HepG2 (cell line): ENCODE data around the gene YWHAH. TPM values are rescaled to one million over a fixed set of nuclear protein-coding genes. Genes with fewer than 3 reads are reported as not detected.

Source experiments
- ATAC-seq: fragments of 200-7000 bp; cut with Tn5 transposase; 3 replicates; pipeline ENCODE4 v1.9.1; 2020; ENCODE audit warnings: mild to moderate bottlenecking, moderate library complexity
- BruUV-seq: library from RNA; stranded (reverse); fragments of 400-500 nt; replicated peaks from 2 replicates; lab custom pipeline; 2021; lab: Mats Ljungman, UMichigan
- CTCF ChIA-PET: fragments of 300-600 bp; formaldehyde crosslinking; extraction: SDS; loops from one replicate; lab custom pipeline; 2021; ENCODE audit warnings: low total read pairs, inconsistent platforms, low intra/inter-chr PET ratio; lab: Yijun Ruan, JAX
- POLR2A ChIA-PET: fragments of 350-600 bp; sonication (Branson Sonifier 250); formaldehyde crosslinking; loops from one replicate; lab custom pipeline; 2020; ENCODE audit warnings: antibody characterized with exemption, inconsistent platforms; lab: Yijun Ruan, JAX
- DNase-seq: peaks from one replicate; pipeline ENCODE4 v3.0.0-alpha.2; 2015; ENCODE audit warnings: low spot score
- FAIRE-seq: peaks from 3 replicates; lab custom pipeline; 2011; peaks lifted over from hg19 to GRCh38; lab: Jason Lieb, UNC
- H2AFZ ChIP-seq: one replicate; pipeline ENCODE4 v1.6.1; 2011; ENCODE audit warnings: low read length, inconsistent platforms
- H3K27ac ChIP-seq: fragments of 300-600 bp; 3 replicates; pipeline ENCODE4 v1.8.0; 2011; ENCODE audit warnings: mixed run types, mild to moderate bottlenecking, mixed read lengths, low read length, inconsistent platforms; ENCODE audit not compliant: insufficient read depth; ENCODE audit errors: extremely low read length
- H3K27me3 ChIP-seq, 2 experiments: fragments of 200-600 bp in 1 of 2; 2 replicates in 1 of 2; 3 replicates in 1 of 2; pipeline versions ENCODE4 v1.6.0 to v1.8.0; 2011; ENCODE audit warnings: low read length in 2 of 2, mild to moderate bottlenecking in 2 of 2, moderate library complexity in 2 of 2, inconsistent platforms in 1 of 2; ENCODE audit not compliant: insufficient read depth in 2 of 2, control insufficient read depth in 1 of 2
- H3K36me3 ChIP-seq, 2 experiments: fragments of 200-600 bp in 1 of 2; replicated peaks in 1 of 2; 2 replicates in 1 of 2; 3 replicates in 1 of 2; pipeline versions ENCODE4 v1.5.1 to v1.8.0; 2011; ENCODE audit warnings: low read length in 2 of 2, inconsistent platforms in 1 of 2; ENCODE audit not compliant: insufficient read depth in 2 of 2, control insufficient read depth in 1 of 2
- H3K4me1 ChIP-seq: 2 replicates; pipeline ENCODE4 v1.5.1; 2012; ENCODE audit warnings: low read length, inconsistent platforms; ENCODE audit not compliant: insufficient read depth
- H3K4me2 ChIP-seq: 2 replicates; pipeline ENCODE4 v1.6.0; 2011; ENCODE audit warnings: low read depth, low read length, inconsistent platforms
- H3K4me3 ChIP-seq, 3 experiments: fragments of 200-600 bp in 1 of 3; sonication (generic), shearing (Covaris generic) in 1 of 3; replicated peaks in 1 of 3; 2 replicates each; pipeline ENCODE4 v1.5.1; 2011 to 2016; ENCODE audit warnings: low read length in 3 of 3, inconsistent platforms in 2 of 3, low read depth in 2 of 3, mild to moderate bottlenecking in 2 of 3, control low read depth in 1 of 3, mixed read lengths in 1 of 3; ENCODE audit not compliant: insufficient read depth in 1 of 3
- H3K79me2 ChIP-seq: one replicate; pipeline ENCODE4 v1.6.1; 2011; ENCODE audit warnings: low read length, inconsistent platforms; ENCODE audit not compliant: insufficient read depth
- H3K9ac ChIP-seq: 2 replicates; pipeline ENCODE4 v1.6.0; 2011; ENCODE audit warnings: mild to moderate bottlenecking, low read depth, low read length, inconsistent platforms; ENCODE audit not compliant: insufficient read depth
- H3K9me3 ChIP-seq: 2 replicates; pipeline ENCODE4 v1.5.1; 2012; ENCODE audit warnings: mild to moderate bottlenecking, low read length
- H4K20me1 ChIP-seq: 2 replicates; pipeline ENCODE4 v1.6.0; 2011; ENCODE audit warnings: inconsistent platforms, mild to moderate bottlenecking, low read length, moderate library complexity; ENCODE audit not compliant: insufficient read depth
- MLLT10 ChIP-seq: sonication (generic); formaldehyde crosslinking; IDR thresholded peaks from 2 replicates; pipeline ENCODE4 v1.4.0; 2020; ENCODE audit warnings: missing genetic modification reagents
- ZBTB1 ChIP-seq: sonication (generic); formaldehyde crosslinking; IDR thresholded peaks from 2 replicates; pipeline ENCODE4 v1.4.0; 2020; ENCODE audit warnings: missing genetic modification reagents, borderline replicate concordance
- WGBS: methylation state at CpG from one replicate; pipeline ENCODE4 v1.1.6; 2017; ENCODE audit warnings: low lambda C conversion rate; 5-methylcytosine and 5-hydroxymethylcytosine counted together
- in situ Hi-C: cut with HindIII; loops from 2 replicates; pipeline ENCODE4 v1.10.0; 2017; ENCODE audit warnings: low pct_unique_long_range_greater_than_20kb; ENCODE audit not compliant: extremely low pct_ligation_motif_present
- intact Hi-C: fragments of 100-400 bp; cut with micrococcal nuclease; formaldehyde crosslinking; loops from one replicate; pipeline ENCODE4 v1.10.0; 2022; ENCODE audit not compliant: unreplicated experiment
- polyA plus RNA-seq, 8 experiments: library from polyadenylated mRNA; depleted of rRNA in 3 of 8; stranded (reverse) in 7 of 8; unstranded in 1 of 8; fragments of >200 nt; fragmentation: Illumina TruSeq in 4 of 8; extraction: Trizol in 4 of 8; gene quantifications; 2 replicates each; pipeline versions ENCODE4 v1.2.1 to v1.2.3, GENCODE V29; 2011 to 2016; ENCODE audit warnings: low read depth in 4 of 8, missing spikeins in 1 of 8, mixed read lengths in 1 of 8; ENCODE audit not compliant: insufficient read depth in 1 of 8
- total RNA-seq, 5 experiments: library from RNA; depleted of rRNA; stranded (reverse); fragments of >200 nt; fragmentation: Illumina TruSeq; extraction: Trizol; gene quantifications; 2 replicates each; pipeline ENCODE4 v1.2.3, GENCODE V29; 2016; ENCODE audit warnings: low read depth in 1 of 5
- TF ChIP-seq, protein P1 (sequence below): sonication (generic); formaldehyde crosslinking; IDR thresholded peaks from 2 replicates; pipeline ENCODE4 v1.4.0; 2020; ENCODE audit warnings: missing genetic modification reagents

Gene YWHAH
- total and polyA plus RNA-seq, 2 of the 13 experiments (the other 11 are each of a cell fraction or from before 2014, with no cell fraction given) = 35.6 to 92.7 TPM

DNA sequence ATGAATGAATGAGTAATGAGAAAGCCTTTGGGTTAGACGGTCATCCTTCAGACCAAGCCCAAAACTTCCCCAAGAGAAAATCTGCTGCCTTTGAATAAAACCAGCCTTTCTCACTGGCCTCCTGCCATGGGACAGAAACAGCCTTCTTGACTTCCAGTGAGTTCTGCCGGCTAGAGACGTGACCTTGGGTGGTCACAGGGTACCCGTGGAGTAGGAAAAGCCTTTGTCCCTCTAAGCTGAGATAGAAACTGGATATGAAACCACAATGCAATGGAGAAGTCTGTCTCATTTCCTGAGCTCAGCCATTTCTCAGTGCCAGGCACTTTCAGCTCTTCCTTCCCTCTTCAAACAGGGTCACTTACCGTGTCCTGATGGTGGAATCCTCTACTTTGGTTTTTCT lies 21.2 kb upstream of the YWHAH start:
- no peak overlapping the region for H3K27ac ChIP-seq
- H3K9ac ChIP-seq = no peak overlapping the region; the same call in 1 of the 2 replicates
- BruUV-seq = no TSS peak
- H2AFZ ChIP-seq = no peak overlapping the region
- H3K4me1 ChIP-seq = peaks cover 46% of the 10 kb centered on the region
- peak overlapping the region; percentile 38 for H3K4me2 ChIP-seq
- ChIA-PET CTCF (no interaction called here), POLR2A (no interaction called here)
- DNase-seq (no peak), FAIRE-seq (no peak), ATAC-seq (no peak)
- no peak for TF ChIP-seq MLLT10 (CRISPR knock-in tag)
- in situ Hi-C loops (no loop called here), intact Hi-C loops (no loop called here)
- no peaks in the 10 kb centered on the region for H4K20me1 ChIP-seq
- no peak overlapping the region for H3K4me3 ChIP-seq
- WGBS = 7% methylated on average over 5 of the region's 5 CpGs
- no peaks in the 10 kb centered on the region for H3K79me2 ChIP-seq
- H3K36me3 ChIP-seq = no peaks in the 10 kb centered on the region
- no peaks in the 10 kb centered on the region; a peak in 1 of 5 replicates for H3K27me3 ChIP-seq
- H3K9me3 ChIP-seq = no peaks in the 10 kb centered on the region

DNA sequence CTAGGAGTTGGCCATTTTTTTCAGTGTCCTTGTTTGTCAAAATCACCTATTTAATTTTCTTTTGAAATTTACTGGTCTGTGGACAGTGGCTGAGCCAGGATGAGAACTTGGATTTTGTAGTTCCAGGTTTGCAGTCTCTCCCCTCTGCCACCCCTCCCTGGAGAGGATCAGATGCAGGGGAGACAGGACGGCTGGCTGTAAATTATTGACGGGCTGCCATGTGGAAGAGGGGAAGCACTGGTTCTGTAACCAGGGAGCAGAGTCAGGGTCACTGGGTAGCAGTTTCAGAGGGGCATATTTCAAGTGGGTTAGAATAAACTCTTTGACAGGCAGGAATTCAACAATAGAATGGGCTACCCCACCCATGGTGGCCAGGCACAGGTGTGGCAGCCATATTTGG lies 20.6 kb upstream of the YWHAH start:
- ChIA-PET POLR2A (no interaction called here), CTCF (no interaction called here)
- in situ Hi-C loops (no loop called here), intact Hi-C loops (no loop called here)
- ATAC-seq = peak; percentile 69
- H3K27ac ChIP-seq = no peak overlapping the region
- no peak for TF ChIP-seq ZBTB1
- TF ChIP-seq, protein P1, sequence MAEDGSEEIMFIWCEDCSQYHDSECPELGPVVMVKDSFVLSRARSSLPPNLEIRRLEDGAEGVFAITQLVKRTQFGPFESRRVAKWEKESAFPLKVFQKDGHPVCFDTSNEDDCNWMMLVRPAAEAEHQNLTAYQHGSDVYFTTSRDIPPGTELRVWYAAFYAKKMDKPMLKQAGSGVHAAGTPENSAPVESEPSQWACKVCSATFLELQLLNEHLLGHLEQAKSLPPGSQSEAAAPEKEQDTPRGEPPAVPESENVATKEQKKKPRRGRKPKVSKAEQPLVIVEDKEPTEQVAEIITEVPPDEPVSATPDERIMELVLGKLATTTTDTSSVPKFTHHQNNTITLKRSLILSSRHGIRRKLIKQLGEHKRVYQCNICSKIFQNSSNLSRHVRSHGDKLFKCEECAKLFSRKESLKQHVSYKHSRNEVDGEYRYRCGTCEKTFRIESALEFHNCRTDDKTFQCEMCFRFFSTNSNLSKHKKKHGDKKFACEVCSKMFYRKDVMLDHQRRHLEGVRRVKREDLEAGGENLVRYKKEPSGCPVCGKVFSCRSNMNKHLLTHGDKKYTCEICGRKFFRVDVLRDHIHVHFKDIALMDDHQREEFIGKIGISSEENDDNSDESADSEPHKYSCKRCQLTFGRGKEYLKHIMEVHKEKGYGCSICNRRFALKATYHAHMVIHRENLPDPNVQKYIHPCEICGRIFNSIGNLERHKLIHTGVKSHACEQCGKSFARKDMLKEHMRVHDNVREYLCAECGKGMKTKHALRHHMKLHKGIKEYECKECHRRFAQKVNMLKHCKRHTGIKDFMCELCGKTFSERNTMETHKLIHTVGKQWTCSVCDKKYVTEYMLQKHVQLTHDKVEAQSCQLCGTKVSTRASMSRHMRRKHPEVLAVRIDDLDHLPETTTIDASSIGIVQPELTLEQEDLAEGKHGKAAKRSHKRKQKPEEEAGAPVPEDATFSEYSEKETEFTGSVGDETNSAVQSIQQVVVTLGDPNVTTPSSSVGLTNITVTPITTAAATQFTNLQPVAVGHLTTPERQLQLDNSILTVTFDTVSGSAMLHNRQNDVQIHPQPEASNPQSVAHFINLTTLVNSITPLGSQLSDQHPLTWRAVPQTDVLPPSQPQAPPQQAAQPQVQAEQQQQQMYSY (CRISPR knock-in tag) = peak; percentile 44; the same call in 1 of the 2 replicates
- TF ChIP-seq, all 625 proteins: peak for 1
- Histone ChIP-seq H3K27me3 (no peaks in the 10 kb centered on the region; a peak in 1 of 5 replicates), H3K4me2 (peak overlapping the region; percentile 38), H3K79me2 (no peaks in the 10 kb centered on the region), H3K9ac (no peak overlapping the region; the same call in 1 of the 2 replicates), H3K36me3 (no peaks in the 10 kb centered on the region), H3K4me1 (peaks cover 40% of the 10 kb centered on the region), H2AFZ (no peak overlapping the region), H3K9me3 (no peaks in the 10 kb centered on the region), H4K20me1 (no peaks in the 10 kb centered on the region), H3K4me3 (no peak overlapping the region)
- no TSS peak for BruUV-seq
- DNase-seq (no peak), FAIRE-seq (no peak)
- WGBS = 0% methylated on average over 2 of the region's 2 CpGs
